Peyer's patch (tissue), 4 donors: ENCODE data around the gene COCH.

Experiments used
- CTCF ChIP-seq, 6 experiments: fragments of 450-650 bp in 4 of 6; fragments of 200-600 bp in 2 of 6; sonication (generic) in 1 of 6; IDR thresholded peaks; one replicate each; pipeline ENCODE4 v1.5.1; 2017 to 2019; ENCODE audit warnings: antibody characterized with exemption in 6 of 6, mild to moderate bottlenecking in 3 of 6, moderate library complexity in 1 of 6
- POLR2A ChIP-seq, 2 donors: fragments of 450-650 bp; IDR thresholded peaks; one replicate each; pipeline ENCODE4 v1.5.1; 2017; ENCODE audit warnings: antibody characterized with exemption in 2 of 2, mild to moderate bottlenecking in 2 of 2, moderate library complexity in 2 of 2

- no peak for TF ChIP-seq CTCF (IDR thresholded peaks at IDR 0.05)
- no peak for TF ChIP-seq POLR2A (IDR thresholded peaks at IDR 0.05)
Observed at GRCh38 chr14:30853946-30854345, 20.4 kb upstream of the COCH start.
